Mesothelial cell of epicardium (in vitro differentiated cells): ENCODE measurements around the gene OR2C1. TPM values are rescaled to one million over a fixed set of nuclear protein-coding genes. Genes with fewer than 3 reads are reported as not detected.

Source experiments
- DNase-seq, 2 experiments: peaks; one replicate each; pipeline ENCODE4 v3.0.0; 2021; ENCODE audit warnings: low spot score in 2 of 2; ENCODE audit not compliant: unreplicated experiment in 2 of 2
- H3K27ac Mint-ChIP-seq: 2 replicates; pipeline ENCODE4 v1.8.0; 2021; ENCODE audit warnings: mixed read lengths
- H3K27me3 Mint-ChIP-seq: 2 replicates; pipeline ENCODE4 v1.8.0; 2021; ENCODE audit warnings: low read depth, mixed read lengths
- H3K36me3 Mint-ChIP-seq: 2 replicates; pipeline ENCODE4 v1.8.0; 2021; ENCODE audit warnings: mixed read lengths
- H3K4me1 Mint-ChIP-seq: 2 replicates; pipeline ENCODE4 v1.8.0; 2021; ENCODE audit warnings: mixed read lengths
- H3K4me3 Mint-ChIP-seq: 2 replicates; pipeline ENCODE4 v1.8.0; 2021; ENCODE audit warnings: mild to moderate bottlenecking, moderate library complexity, mixed read lengths
- H3K9me3 Mint-ChIP-seq: 2 replicates; pipeline ENCODE4 v1.8.0; 2021; ENCODE audit warnings: mixed read lengths
- CTCF ChIP-seq: fragments of 200-600 bp; sonication (generic); IDR thresholded peaks from one replicate; pipeline ENCODE4 v1.5.0; 2021; ENCODE audit warnings: antibody characterized with exemption; ENCODE audit not compliant: unreplicated experiment
- total RNA-seq: library from RNA; stranded (reverse); gene quantifications from 3 replicates; pipeline ENCODE4 v1.2.1, GENCODE V29; 2021

OR2C1 gene
- total RNA-seq, 1 donor from 2014 or later, result 0.47 TPM

- Mint-ChIP-seq H3K27me3 (no peaks in the 10 kb centered on the region), H3K4me3 (no peak overlapping the region), H3K9me3 (peaks cover 42% of the 10 kb centered on the region), H3K36me3 (peaks cover 4% of the 10 kb centered on the region), H3K4me1 (no peaks in the 10 kb centered on the region), H3K27ac (no peak overlapping the region)
- TF ChIP-seq CTCF, result no peak
- no peak for DNase-seq
Measured at GRCh38 chr16:3328104-3328503, 27.6 kb upstream of the OR2C1 start.

- H3K27ac Mint-ChIP-seq, result no peak overlapping the region
- no peaks in the 10 kb centered on the region for H3K27me3 Mint-ChIP-seq
- no peak for TF ChIP-seq CTCF
- peaks cover 4% of the 10 kb centered on the region for H3K36me3 Mint-ChIP-seq
- no peaks in the 10 kb centered on the region for H3K4me1 Mint-ChIP-seq
- peaks cover 41% of the 10 kb centered on the region for H3K9me3 Mint-ChIP-seq
- DNase-seq, result no peak
- no peak overlapping the region for H3K4me3 Mint-ChIP-seq
Measured at GRCh38 chr16:3328643-3329042, 27.0 kb upstream of the OR2C1 start.

- DNase-seq, result no peak
- no peaks in the 10 kb centered on the region for H3K4me1 Mint-ChIP-seq
- peaks cover 22% of the 10 kb centered on the region for H3K9me3 Mint-ChIP-seq
- H3K36me3 Mint-ChIP-seq, result no peaks in the 10 kb centered on the region
- H3K27me3 Mint-ChIP-seq, result no peaks in the 10 kb centered on the region
- H3K4me3 Mint-ChIP-seq, result no peak overlapping the region
- no peak overlapping the region for H3K27ac Mint-ChIP-seq
- TF ChIP-seq CTCF, result no peak
Measured at GRCh38 chr16:3346041-3346440, 9.6 kb upstream of the OR2C1 start.

GRCh38 chr16:3347586-3347985 is 8.1 kb upstream of the OR2C1 start:
- H3K4me1 Mint-ChIP-seq, result no peaks in the 10 kb centered on the region
- no peak for TF ChIP-seq CTCF
- no peak overlapping the region for H3K27ac Mint-ChIP-seq
- no peaks in the 10 kb centered on the region for H3K27me3 Mint-ChIP-seq
- peaks cover 26% of the 10 kb centered on the region for H3K9me3 Mint-ChIP-seq
- DNase-seq, result no peak
- no peaks in the 10 kb centered on the region for H3K36me3 Mint-ChIP-seq
- H3K4me3 Mint-ChIP-seq, result no peak overlapping the region

GRCh38 chr16:3348547-3349167 is 7.0 kb upstream of the OR2C1 start:
- TF ChIP-seq CTCF, result no peak
- no peak for DNase-seq
- Mint-ChIP-seq H3K27ac (no peak overlapping the region), H3K27me3 (no peaks in the 10 kb centered on the region), H3K9me3 (peaks cover 23% of the 10 kb centered on the region), H3K4me3 (no peak overlapping the region), H3K36me3 (no peaks in the 10 kb centered on the region), H3K4me1 (no peaks in the 10 kb centered on the region)

- peaks cover 24% of the 10 kb centered on the region for H3K9me3 Mint-ChIP-seq
- no peaks in the 10 kb centered on the region for H3K4me1 Mint-ChIP-seq
- no peak for DNase-seq
- TF ChIP-seq CTCF, result no peak
- H3K27me3 Mint-ChIP-seq, result no peaks in the 10 kb centered on the region
- no peak overlapping the region for H3K4me3 Mint-ChIP-seq
- H3K27ac Mint-ChIP-seq, result no peak overlapping the region
- no peaks in the 10 kb centered on the region for H3K36me3 Mint-ChIP-seq
Measured at GRCh38 chr16:3349175-3349574, 6.5 kb upstream of the OR2C1 start.
